A673 (cell line): ENCODE measurements around the gene IL17RC. TPM values are rescaled to one million over a fixed set of nuclear protein-coding genes. Genes with fewer than 3 reads are reported as not detected.

Source experiments
- BruUV-seq: library from RNA; stranded (reverse); fragments of 400-500 nt; replicated peaks from 2 replicates; lab custom pipeline; 2021; lab: Mats Ljungman, UMichigan
- CTCF ChIA-PET: fragments of 300-600 bp; sonication (Branson Sonifier 250); formaldehyde crosslinking; loops from one replicate; lab custom pipeline; 2022; ENCODE audit warnings: antibody characterized with exemption; lab: Charles Lee
- POLR2A ChIA-PET: fragments of 300-600 bp; sonication (Branson Sonifier 250); formaldehyde crosslinking; loops from one replicate; lab custom pipeline; 2022; ENCODE audit warnings: antibody characterized with exemption; ENCODE audit not compliant: low non-redundant PET; lab: Charles Lee
- DNase-seq: peaks from one replicate; pipeline ENCODE4 v3.0.0-alpha.2; 2015; ENCODE audit warnings: low spot score
- H3K27ac ChIP-seq: fragments of 200-600 bp; sonication (generic); 2 replicates; pipeline ENCODE4 v1.5.1; 2016; ENCODE audit warnings: mixed run types, low read depth, mild to moderate bottlenecking, mixed read lengths, antibody characterized with exemption, low read length; ENCODE audit not compliant: poor library complexity, severe bottlenecking
- H3K27me3 ChIP-seq: fragments of 200-600 bp; sonication (generic); replicated peaks from 2 replicates; pipeline ENCODE4 v1.6.1; 2017; ENCODE audit warnings: mixed run types, low read depth, mild to moderate bottlenecking, mixed read lengths, antibody characterized with exemption, low read length; ENCODE audit not compliant: insufficient read depth, poor library complexity
- H3K36me3 ChIP-seq: fragments of 200-600 bp; sonication (generic); 2 replicates; pipeline ENCODE4 v1.6.1; 2016; ENCODE audit warnings: mixed run types, mild to moderate bottlenecking, mixed read lengths, antibody characterized with exemption, low read length; ENCODE audit not compliant: insufficient read depth, poor library complexity, severe bottlenecking
- H3K4me1 ChIP-seq: fragments of 200-600 bp; sonication (generic); 2 replicates; pipeline ENCODE4 v1.6.1; 2017; ENCODE audit warnings: mixed run types, mild to moderate bottlenecking, mixed read lengths, antibody characterized with exemption, low read length; ENCODE audit not compliant: insufficient read depth, poor library complexity, severe bottlenecking
- H3K4me3 ChIP-seq: fragments of 200-600 bp; sonication (generic); 2 replicates; pipeline ENCODE4 v1.5.1; 2016; ENCODE audit warnings: low read depth, mixed run types, mild to moderate bottlenecking, mixed read lengths, low read length; ENCODE audit not compliant: poor library complexity, severe bottlenecking
- H3K9me3 ChIP-seq: fragments of 200-600 bp; sonication (generic); 2 replicates; pipeline ENCODE4 v1.6.1; 2016; ENCODE audit warnings: mixed run types, low read depth, mild to moderate bottlenecking, mixed read lengths, antibody characterized with exemption, low read length; ENCODE audit not compliant: poor library complexity, severe bottlenecking
- EZH2 ChIP-seq: fragments of 200-600 bp; sonication (generic); IDR thresholded peaks from 2 replicates; pipeline ENCODE4 v1.6.1; 2017; ENCODE audit warnings: borderline replicate concordance, low read depth, mild to moderate bottlenecking, mixed read lengths, antibody characterized with exemption, low read length; ENCODE audit not compliant: poor library complexity, severe bottlenecking
- intact Hi-C: fragments of 100-400 bp; cut with micrococcal nuclease; formaldehyde crosslinking; loops from one replicate; pipeline ENCODE4 v1.10.0; 2022; ENCODE audit not compliant: unreplicated experiment
- total RNA-seq: library from RNA; stranded (reverse); gene quantifications from 2 replicates; pipeline ENCODE4 v1.2.3, GENCODE V29; 2021
- TF ChIP-seq, protein P1 (sequence below): fragments of 300-800, 200-600 bp; sonication (generic); conservative IDR thresholded peaks from 2 replicates; pipeline ENCODE4 v1.5.1; 2017; ENCODE audit warnings: low read depth, mild to moderate bottlenecking, antibody characterized with exemption, low read length, moderate library complexity, mixed read lengths

IL17RC gene
- total RNA-seq, 1 experiment from 2014 or later: 9.3 TPM

GRCh38 chr3:9915254-9916141 lies 1.4 kb upstream of the IL17RC start:
- no TSS peak for BruUV-seq
- CTCF ChIA-PET: no interaction called here
- H3K27me3 ChIP-seq: no peaks in the 10 kb centered on the region
- H3K4me3 ChIP-seq: peak overlapping the region; percentile 64
- peaks cover 29% of the 10 kb centered on the region for H3K4me1 ChIP-seq
- H3K36me3 ChIP-seq: no peaks in the 10 kb centered on the region
- intact Hi-C loops: no loop called here
- TF ChIP-seq EZH2: no peak
- TF ChIP-seq, protein P1, sequence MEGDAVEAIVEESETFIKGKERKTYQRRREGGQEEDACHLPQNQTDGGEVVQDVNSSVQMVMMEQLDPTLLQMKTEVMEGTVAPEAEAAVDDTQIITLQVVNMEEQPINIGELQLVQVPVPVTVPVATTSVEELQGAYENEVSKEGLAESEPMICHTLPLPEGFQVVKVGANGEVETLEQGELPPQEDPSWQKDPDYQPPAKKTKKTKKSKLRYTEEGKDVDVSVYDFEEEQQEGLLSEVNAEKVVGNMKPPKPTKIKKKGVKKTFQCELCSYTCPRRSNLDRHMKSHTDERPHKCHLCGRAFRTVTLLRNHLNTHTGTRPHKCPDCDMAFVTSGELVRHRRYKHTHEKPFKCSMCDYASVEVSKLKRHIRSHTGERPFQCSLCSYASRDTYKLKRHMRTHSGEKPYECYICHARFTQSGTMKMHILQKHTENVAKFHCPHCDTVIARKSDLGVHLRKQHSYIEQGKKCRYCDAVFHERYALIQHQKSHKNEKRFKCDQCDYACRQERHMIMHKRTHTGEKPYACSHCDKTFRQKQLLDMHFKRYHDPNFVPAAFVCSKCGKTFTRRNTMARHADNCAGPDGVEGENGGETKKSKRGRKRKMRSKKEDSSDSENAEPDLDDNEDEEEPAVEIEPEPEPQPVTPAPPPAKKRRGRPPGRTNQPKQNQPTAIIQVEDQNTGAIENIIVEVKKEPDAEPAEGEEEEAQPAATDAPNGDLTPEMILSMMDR: 0 out of 2 replicates have a peak, but pooled peaks have one; percentile 16
- H3K9me3 ChIP-seq: no peaks in the 10 kb centered on the region
- DNase-seq: peak; percentile 42
- POLR2A ChIA-PET: no interaction called here
- peak overlapping the region; percentile 75 for H3K27ac ChIP-seq

- BruUV-seq: no TSS peak
- intact Hi-C loops: no loop called here
- POLR2A ChIA-PET: no interaction called here
Observed at GRCh38 chr3:9916346-9916733, 558 bp upstream of the IL17RC start.

DNA sequence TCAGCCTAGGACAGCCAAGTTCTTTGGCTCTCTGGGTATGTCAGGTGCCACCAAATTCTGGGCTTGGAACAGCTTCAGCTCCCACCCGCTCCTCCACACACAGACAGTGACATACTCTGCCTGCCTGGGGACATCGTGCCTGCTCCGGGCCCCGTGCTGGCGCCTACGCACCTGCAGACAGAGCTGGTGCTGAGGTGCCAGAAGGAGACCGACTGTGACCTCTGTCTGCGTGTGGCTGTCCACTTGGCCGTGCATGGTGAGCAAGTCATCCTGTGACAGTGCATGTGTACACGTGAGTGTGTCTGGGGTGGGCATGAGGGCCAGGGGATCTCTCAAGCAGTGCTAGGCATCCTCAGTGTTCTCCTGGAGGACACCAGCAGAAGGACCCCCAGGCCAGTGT lies 922 bp downstream of the IL17RC start:
- POLR2A ChIA-PET: no interaction called here
- CTCF ChIA-PET: no interaction called here
- BruUV-seq: no TSS peak
- TF ChIP-seq, protein P1: no peak
- TF ChIP-seq EZH2: no peak
- no peak for DNase-seq
- intact Hi-C loops: no loop called here
- Histone ChIP-seq H3K4me1 (peaks cover 29% of the 10 kb centered on the region), H3K27me3 (no peaks in the 10 kb centered on the region), H3K9me3 (no peaks in the 10 kb centered on the region), H3K36me3 (no peaks in the 10 kb centered on the region), H3K27ac (no peak overlapping the region), H3K4me3 (no peak overlapping the region)

More at GRCh38 chr3:9916346-9916733, 558 bp upstream of the IL17RC start:
- Histone ChIP-seq H3K9me3 (no peaks in the 10 kb centered on the region), H3K27me3 (no peaks in the 10 kb centered on the region), H3K4me3 (peak overlapping the region; percentile 46), H3K27ac (no peak overlapping the region), H3K36me3 (no peaks in the 10 kb centered on the region), H3K4me1 (peaks cover 29% of the 10 kb centered on the region)
- CTCF ChIA-PET: no interaction called here
- DNase-seq: no peak
- TF ChIP-seq, protein P1: no peak
- no peak for TF ChIP-seq EZH2
